C4-2B (cell line): ENCODE measurements around the gene PATJ.

Source experiments
- H3K27ac ChIP-seq: fragments of 450-650 bp; 2 replicates; pipeline ENCODE4 v1.5.1; 2017
- CTCF ChIP-seq: fragments of 450-650 bp; conservative IDR thresholded peaks from 2 replicates; pipeline ENCODE4 v1.5.1; 2017; ENCODE audit warnings: mild to moderate bottlenecking
- ZFX ChIP-seq: fragments of 450-650 bp; IDR thresholded peaks from 2 replicates; pipeline ENCODE4 v1.6.1; 2017

PATJ gene

GRCh38 chr1:61754545-61754944 is 12.3 kb downstream of the PATJ start:
- TF ChIP-seq CTCF, result no peak
- no peak for TF ChIP-seq ZFX
- H3K27ac ChIP-seq, result no peak overlapping the region

- TF ChIP-seq ZFX (no peak), CTCF (no peak)
- H3K27ac ChIP-seq, result no peak overlapping the region
Observed at GRCh38 chr1:61756773-61757172, 14.5 kb downstream of the PATJ start.

- H3K27ac ChIP-seq, result no peak overlapping the region
- no peak for TF ChIP-seq CTCF
- no peak for TF ChIP-seq ZFX
Observed at GRCh38 chr1:61757950-61758349, 15.7 kb downstream of the PATJ start.

- no peak overlapping the region for H3K27ac ChIP-seq
- TF ChIP-seq CTCF, result no peak
- TF ChIP-seq ZFX, result no peak
Observed at GRCh38 chr1:61770131-61770530, 27.9 kb downstream of the PATJ start.

- TF ChIP-seq CTCF, result no peak
- no peak for TF ChIP-seq ZFX
- H3K27ac ChIP-seq, result no peak overlapping the region
Observed at GRCh38 chr1:61776091-61776490, 33.8 kb downstream of the PATJ start.

- TF ChIP-seq ZFX, result no peak
- no peak for TF ChIP-seq CTCF
- no peak overlapping the region for H3K27ac ChIP-seq
Observed at GRCh38 chr1:61779231-61779630, 37.0 kb downstream of the PATJ start.

- no peak overlapping the region for H3K27ac ChIP-seq
- TF ChIP-seq ZFX (no peak), CTCF (no peak)
Observed at GRCh38 chr1:61781151-61781550, 38.9 kb downstream of the PATJ start.

GRCh38 chr1:61782771-61783170 is 40.5 kb downstream of the PATJ start:
- no peak overlapping the region for H3K27ac ChIP-seq
- no peak for TF ChIP-seq CTCF
- TF ChIP-seq ZFX, result no peak
